GM18951 (cell line): Measurements from ENCODE around the gene KCNA4.
"Not testable (repeated sequence)": the region's sequence is repeated elsewhere in the genome, so short reads cannot be mapped to it uniquely, and the experiment has no call there.

Experiments used
- POLR2A ChIP-seq: IDR thresholded peaks from 4 replicates; pipeline ENCODE4 v1.6.1; 2011; ENCODE audit warnings: mild to moderate bottlenecking; ENCODE audit not compliant: insufficient read length, insufficient read depth; ENCODE audit errors: extremely low read depth
- in situ Hi-C: fragments of 300-500 bp; cut with MboI; formaldehyde crosslinking; loops from one replicate; pipeline ENCODE4 v1.12.0; 2022; ENCODE audit warnings: low sequenced_read_pairs, mixed read lengths, inconsistent platforms; ENCODE audit not compliant: unreplicated experiment

KCNA4 gene

GRCh38 chr11:30016588-30017363 is at the start of gene KCNA4:
TSS of gene KCNA4 (minus strand) at chr11:30017030. CDS start at chr11:30012678, 4,352 bp downstream.
- in situ Hi-C loops, result no loop called here
- TF ChIP-seq POLR2A, result no peak

GRCh38 chr11:30062103-30062502 is 45.3 kb upstream of the KCNA4 start:
- in situ Hi-C loops, result no loop called here
- TF ChIP-seq POLR2A, result no peak

- in situ Hi-C loops, result no loop called here
- TF ChIP-seq POLR2A, result no peak
Measured at GRCh38 chr11:30059172-30059815, 42.5 kb upstream of the KCNA4 start.

GRCh38 chr11:30049214-30049613 is 32.4 kb upstream of the KCNA4 start:
- in situ Hi-C loops, result no loop called here
- TF ChIP-seq POLR2A, result no peak

- in situ Hi-C loops, result no loop called here
- TF ChIP-seq POLR2A, result no peak
Measured at GRCh38 chr11:30046578-30046945, 29.7 kb upstream of the KCNA4 start.

GRCh38 chr11:30045921-30046577 is 29.2 kb upstream of the KCNA4 start:
- TF ChIP-seq POLR2A, result no peak
- in situ Hi-C loops, result no loop called here

- no peak for TF ChIP-seq POLR2A
- in situ Hi-C loops, result no loop called here
Measured at GRCh38 chr11:30045144-30045543, 28.3 kb upstream of the KCNA4 start.

GRCh38 chr11:30041171-30041570 is 24.3 kb upstream of the KCNA4 start:
- in situ Hi-C loops, result no loop called here

GRCh38 chr11:30034746-30035145 is 17.9 kb upstream of the KCNA4 start:
- in situ Hi-C loops, result not testable (repeated sequence)

More at GRCh38 chr11:30041171-30041570, 24.3 kb upstream of the KCNA4 start:
- TF ChIP-seq POLR2A, result no peak

- in situ Hi-C loops, result not testable (repeated sequence)
Measured at GRCh38 chr11:30034166-30034565, 17.3 kb upstream of the KCNA4 start.

GRCh38 chr11:30025396-30026139 is 8.7 kb upstream of the KCNA4 start:
- in situ Hi-C loops, result no loop called here
- no peak for TF ChIP-seq POLR2A

- TF ChIP-seq POLR2A, result no peak
- in situ Hi-C loops, result no loop called here
Measured at GRCh38 chr11:30023074-30023473, 6.2 kb upstream of the KCNA4 start.

- in situ Hi-C loops, result no loop called here
- TF ChIP-seq POLR2A, result no peak
Measured at GRCh38 chr11:30019481-30019880, 2.7 kb upstream of the KCNA4 start.

GRCh38 chr11:30018495-30018894 is 1.7 kb upstream of the KCNA4 start:
- TF ChIP-seq POLR2A, result no peak
- in situ Hi-C loops, result no loop called here
